ENCODE results near the gene CISTR. TPM values are rescaled to one million over a fixed set of nuclear protein-coding genes. Genes with fewer than 3 reads are reported as not detected.

The CISTR gene
- polyA plus RNA-seq, 1 donor from 2014 or later = not detected

- Histone ChIP-seq H3K9me3 (ENCODE audit: low read length) (no peaks in the 10 kb centered on the region), H3K4me3 (ENCODE audit: low read length) (no peak overlapping the region), H3F3A (ENCODE audit: insufficient read depth, low read length, poor library complexity, severe bottlenecking) (no peaks in the 10 kb centered on the region), H3K9me2 (ENCODE audit: insufficient read depth, low read length) (no peaks in the 10 kb centered on the region), H3K9ac (ENCODE audit: low read length) (no peak overlapping the region), H3K27ac (ENCODE audit: low read length) (no peak overlapping the region), H2AFZ (ENCODE audit: low read depth, low read length) (no peak overlapping the region), H3K27me3 (ENCODE audit: insufficient read depth, low read depth, low read length) (peaks cover 5% of the 10 kb centered on the region), H3K79me2 (replicated peaks; ENCODE audit: insufficient read depth, low read length) (no peaks in the 10 kb centered on the region), H3K4me2 (ENCODE audit: low read length) (no peak overlapping the region), H4K20me1 (ENCODE audit: insufficient read depth) (no peaks in the 10 kb centered on the region), H3K36me3 (ENCODE audit: insufficient read depth, low read length) (no peaks in the 10 kb centered on the region)
- TF ChIP-seq EZH2 (IDR thresholded peaks at IDR 0.05; ENCODE audit: borderline replicate concordance, insufficient read depth, low read length, poor library complexity, severe bottlenecking) = no peak
- no peak for TF ChIP-seq CTCF (IDR thresholded peaks at IDR 0.05; ENCODE audit: poor library complexity, severe bottlenecking)
- no peak for TF ChIP-seq EP300 (conservative IDR thresholded peaks at IDR 0.05; ENCODE audit: poor library complexity, severe bottlenecking)
- no peak for TF ChIP-seq TAF1 (IDR thresholded peaks at IDR 0.05; ENCODE audit: low read depth)
- TF ChIP-seq MXI1 (conservative IDR thresholded peaks at IDR 0.05; ENCODE audit: poor library complexity, severe bottlenecking) = no peak
- TF ChIP-seq RAD21 (conservative IDR thresholded peaks at IDR 0.05) = no peak
- TF ChIP-seq SMC3 (conservative IDR thresholded peaks at IDR 0.05; ENCODE audit: poor library complexity) = no peak
- TF ChIP-seq REST (IDR thresholded peaks at IDR 0.05; ENCODE audit: borderline replicate concordance) = no peak
- no peak for TF ChIP-seq POLR2AphosphoS5 (IDR thresholded peaks at IDR 0.05)
These were observed 15.1 kb upstream of the CISTR start for GRCh38 chr12:53766881-53767280.

DNA sequence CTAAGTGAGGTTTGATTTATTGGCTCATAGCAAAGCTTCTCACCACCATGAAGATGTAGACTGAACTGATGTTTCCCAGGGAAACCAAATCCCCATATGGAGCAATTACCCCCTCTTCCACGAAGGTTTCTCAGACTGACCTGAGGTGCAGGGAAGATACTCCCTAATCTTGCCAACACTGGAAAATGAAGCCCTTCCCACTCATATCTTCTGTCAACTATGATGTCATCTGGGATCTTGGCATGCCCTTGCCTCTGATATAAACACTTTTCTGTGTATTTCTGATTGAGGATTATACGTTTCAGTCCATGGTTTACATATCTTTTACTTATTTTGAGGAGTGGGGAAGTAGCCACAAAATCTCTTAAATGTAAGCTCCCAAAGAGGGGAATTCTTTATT lies 14.1 kb upstream of the CISTR start:
- no peak for TF ChIP-seq CTCF (IDR thresholded peaks at IDR 0.05; ENCODE audit: poor library complexity, severe bottlenecking)
- TF ChIP-seq TAF1 (IDR thresholded peaks at IDR 0.05; ENCODE audit: low read depth) = no peak
- no peak for TF ChIP-seq EZH2 (IDR thresholded peaks at IDR 0.05; ENCODE audit: borderline replicate concordance, insufficient read depth, low read length, poor library complexity, severe bottlenecking)
- TF ChIP-seq EP300 (conservative IDR thresholded peaks at IDR 0.05; ENCODE audit: poor library complexity, severe bottlenecking) = no peak
- TF ChIP-seq REST (IDR thresholded peaks at IDR 0.05; ENCODE audit: borderline replicate concordance) = no peak
- TF ChIP-seq POLR2AphosphoS5 (IDR thresholded peaks at IDR 0.05) = no peak
- no peak for TF ChIP-seq RAD21 (conservative IDR thresholded peaks at IDR 0.05)
- TF ChIP-seq SMC3 (conservative IDR thresholded peaks at IDR 0.05; ENCODE audit: poor library complexity) = no peak
- no peaks in the 10 kb centered on the region for H3K36me3 ChIP-seq (ENCODE audit: insufficient read depth, low read length)
- no peak overlapping the region for H3K4me2 ChIP-seq (ENCODE audit: low read length)
- H3K9me2 ChIP-seq (ENCODE audit: insufficient read depth, low read length) = no peaks in the 10 kb centered on the region
- no peaks in the 10 kb centered on the region for H3K9me3 ChIP-seq (ENCODE audit: low read length)
- no peak overlapping the region for H3K9ac ChIP-seq (ENCODE audit: low read length)
- no peak overlapping the region for H3K27ac ChIP-seq (ENCODE audit: low read length)
- H3K4me3 ChIP-seq (ENCODE audit: low read length) = no peak overlapping the region
- H3K79me2 ChIP-seq (replicated peaks; ENCODE audit: insufficient read depth, low read length) = no peaks in the 10 kb centered on the region
- no peaks in the 10 kb centered on the region for H3F3A ChIP-seq (ENCODE audit: insufficient read depth, low read length, poor library complexity, severe bottlenecking)
- no peaks in the 10 kb centered on the region for H4K20me1 ChIP-seq (ENCODE audit: insufficient read depth)
- peaks cover 5% of the 10 kb centered on the region for H3K27me3 ChIP-seq (ENCODE audit: insufficient read depth, low read depth, low read length)
- no peak overlapping the region for H2AFZ ChIP-seq (ENCODE audit: low read depth, low read length)

All from neural cell (in vitro differentiated cells).